SK-N-SH (cell line): Measurements from ENCODE around the gene IL17D. TPM values are rescaled to one million over a fixed set of nuclear protein-coding genes. Genes with fewer than 3 reads are reported as not detected.

Source experiments
- CTCF ChIA-PET: fragments of 300-600, 350-600 bp; formaldehyde crosslinking; extraction: SDS; loops from one replicate; lab custom pipeline; 2021; lab: Yijun Ruan, JAX
- POLR2A ChIA-PET: fragments of 350-600 bp; sonication (Branson Sonifier 250); formaldehyde crosslinking; extraction: SDS; loops from one replicate; lab custom pipeline; 2020; ENCODE audit warnings: antibody characterized with exemption, inconsistent platforms; lab: Yijun Ruan, JAX
- DNase-seq: peaks from one replicate; pipeline ENCODE4 v3.0.0; 2012
- H2AFZ ChIP-seq: fragments of 200-600 bp; sonication (generic); 2 replicates; pipeline ENCODE4 v1.8.1; 2016; ENCODE audit warnings: antibody characterized with exemption, mild to moderate bottlenecking, low read depth
- H3F3A ChIP-seq: fragments of 200-600 bp; sonication (generic); replicated peaks from 2 replicates; pipeline ENCODE3; 2016; ENCODE audit warnings: antibody characterized with exemption, mild to moderate bottlenecking; ENCODE audit not compliant: insufficient read depth
- H3K27ac ChIP-seq, 2 experiments: fragments of 200-500 bp in 1 of 2; fragments of 200-600 bp in 1 of 2; sonication (Bioruptor generic) in 1 of 2; sonication (generic), shearing (Covaris generic) in 1 of 2; 2 replicates each; pipeline versions ENCODE4 v1.5.1 to v1.6.1; 2014 to 2016; ENCODE audit warnings: low read depth in 2 of 2, inconsistent platforms in 1 of 2, low read length in 1 of 2, mild to moderate bottlenecking in 1 of 2, mixed read lengths in 1 of 2
- H3K27me3 ChIP-seq: fragments of 200-600 bp; sonication (generic), shearing (Covaris generic); 2 replicates; pipeline ENCODE4 v1.6.1; 2016; ENCODE audit warnings: mixed run types; ENCODE audit not compliant: insufficient read depth
- H3K36me3 ChIP-seq, 2 experiments: fragments of 200-500 bp in 1 of 2; fragments of 200-600 bp in 1 of 2; sonication (Bioruptor generic) in 1 of 2; sonication (generic) in 1 of 2; replicated peaks in 1 of 2; 2 replicates each; pipeline versions ENCODE3 to v1.5.1; 2014 to 2016; ENCODE audit warnings: low read length in 1 of 2, mild to moderate bottlenecking in 1 of 2; ENCODE audit not compliant: insufficient read depth in 2 of 2, control insufficient read depth in 1 of 2
- H3K4me1 ChIP-seq, 2 experiments: fragments of 200-500 bp in 1 of 2; fragments of 200-600 bp in 1 of 2; sonication (Bioruptor generic) in 1 of 2; sonication (generic), shearing (Covaris generic) in 1 of 2; 2 replicates each; pipeline versions ENCODE4 v1.5.1 to v1.6.1; 2014 to 2016; ENCODE audit warnings: low read depth in 1 of 2, low read length in 1 of 2, mixed run types in 1 of 2; ENCODE audit not compliant: insufficient read depth in 2 of 2, control insufficient read depth in 1 of 2
- H3K4me2 ChIP-seq: fragments of 200-600 bp; sonication (generic), shearing (Covaris generic); 2 replicates; pipeline ENCODE4 v1.6.1; 2017; ENCODE audit warnings: mixed run types
- H3K4me3 ChIP-seq, 2 experiments: fragments of 200-500 bp in 1 of 2; fragments of 200-600 bp in 1 of 2; sonication (Bioruptor generic) in 1 of 2; sonication (generic), shearing (Covaris generic) in 1 of 2; 2 replicates each; pipeline versions ENCODE4 v1.5.1 to v1.8.1; 2014 to 2016; ENCODE audit warnings: low read depth in 2 of 2, inconsistent platforms in 1 of 2, low read length in 1 of 2, mild to moderate bottlenecking in 1 of 2, mixed read lengths in 1 of 2, moderate library complexity in 1 of 2
- H3K79me2 ChIP-seq: fragments of 200-600 bp; sonication (generic); 2 replicates; pipeline ENCODE4 v1.8.1; 2017; ENCODE audit warnings: mild to moderate bottlenecking; ENCODE audit not compliant: insufficient read depth
- H3K9ac ChIP-seq: fragments of 200-600 bp; sonication (generic); 2 replicates; pipeline ENCODE4 v1.6.1; 2017; ENCODE audit warnings: mixed run types
- H3K9me2 ChIP-seq: fragments of 200-600 bp; sonication (generic); 2 replicates; pipeline ENCODE4 v1.6.1; 2017; ENCODE audit warnings: mixed run types
- H3K9me3 ChIP-seq: fragments of 200-600 bp; sonication (generic); 2 replicates; pipeline ENCODE4 v1.6.1; 2017; ENCODE audit warnings: mixed run types, mild to moderate bottlenecking, moderate library complexity
- H4K20me1 ChIP-seq: fragments of 200-600 bp; sonication (generic); 2 replicates; pipeline ENCODE4 v1.6.1; 2017; ENCODE audit warnings: mild to moderate bottlenecking, mixed run types; ENCODE audit not compliant: insufficient read depth
- FOXM1 ChIP-seq: IDR thresholded peaks from 2 replicates; pipeline ENCODE4 v1.4.0; 2012; ENCODE audit warnings: low read depth, mild to moderate bottlenecking
- GATA2 ChIP-seq: sonication (generic); formaldehyde crosslinking; IDR thresholded peaks from 2 replicates; pipeline ENCODE4 v1.5.0; 2020; ENCODE audit warnings: mild to moderate bottlenecking, missing genetic modification reagents
- JUND ChIP-seq: IDR thresholded peaks from 2 replicates; pipeline ENCODE4 v1.4.0; 2012
- MAX ChIP-seq: IDR thresholded peaks from 2 replicates; pipeline ENCODE4 v1.4.0; 2012; ENCODE audit warnings: low read depth
- MEF2A ChIP-seq: IDR thresholded peaks from 2 replicates; pipeline ENCODE4 v1.4.0; 2012; ENCODE audit warnings: low read depth, borderline replicate concordance
- NFIC ChIP-seq: IDR thresholded peaks from 2 replicates; pipeline ENCODE4 v1.4.0; 2012; ENCODE audit warnings: borderline replicate concordance
- NRF1 ChIP-seq: IDR thresholded peaks from 2 replicates; pipeline ENCODE4 v1.6.1; 2012; ENCODE audit warnings: low read depth, mild to moderate bottlenecking, low read length
- RAD21 ChIP-seq: IDR thresholded peaks from 2 replicates; pipeline ENCODE4 v1.6.1; 2012; ENCODE audit warnings: mild to moderate bottlenecking, low read length
- REST ChIP-seq: IDR thresholded peaks from 2 replicates; pipeline ENCODE4 v1.6.1; 2012; ENCODE audit warnings: mild to moderate bottlenecking, low read depth, low read length, moderate library complexity
- RXRA ChIP-seq: IDR thresholded peaks from 2 replicates; pipeline ENCODE4 v1.4.0; 2012; ENCODE audit warnings: low read depth, mild to moderate bottlenecking, borderline replicate concordance
- SMC3 ChIP-seq: IDR thresholded peaks from 2 replicates; pipeline ENCODE4 v1.6.1; 2012; ENCODE audit warnings: low read depth, low read length, improper control_type of control experiment
- TCF12 ChIP-seq: IDR thresholded peaks from 2 replicates; pipeline ENCODE4 v1.4.0; 2012
- TEAD4 ChIP-seq: IDR thresholded peaks from 2 replicates; pipeline ENCODE4 v1.4.0; 2012; ENCODE audit warnings: mild to moderate bottlenecking, borderline replicate concordance; ENCODE audit not compliant: insufficient read depth
- USF1 ChIP-seq: IDR thresholded peaks from 2 replicates; pipeline ENCODE4 v1.4.0; 2012; ENCODE audit warnings: low read depth, borderline replicate concordance
- YY1 ChIP-seq: IDR thresholded peaks from 2 replicates; pipeline ENCODE4 v1.4.0; 2012; ENCODE audit warnings: low read depth, mild to moderate bottlenecking
- WGBS: methylation state at CpG from one replicate; pipeline ENCODE4 v1.1.6; 2017; ENCODE audit warnings: low lambda C conversion rate; 5-methylcytosine and 5-hydroxymethylcytosine counted together
- polyA plus RNA-seq, 3 experiments: library from polyadenylated mRNA; depleted of rRNA; stranded (reverse); fragments of >200 nt; gene quantifications; 2 replicates each; pipeline ENCODE4 v1.2.3, GENCODE V29; 2012
- TF ChIP-seq, protein P1 (sequence below): IDR thresholded peaks from 2 replicates; pipeline ENCODE4 v1.4.0; 2012; ENCODE audit warnings: low read depth, borderline replicate concordance

IL17D gene
- polyA plus RNA-seq, 1 of the 3 experiments (the other 2 are of a cell fraction), result 2.3 TPM

DNA sequence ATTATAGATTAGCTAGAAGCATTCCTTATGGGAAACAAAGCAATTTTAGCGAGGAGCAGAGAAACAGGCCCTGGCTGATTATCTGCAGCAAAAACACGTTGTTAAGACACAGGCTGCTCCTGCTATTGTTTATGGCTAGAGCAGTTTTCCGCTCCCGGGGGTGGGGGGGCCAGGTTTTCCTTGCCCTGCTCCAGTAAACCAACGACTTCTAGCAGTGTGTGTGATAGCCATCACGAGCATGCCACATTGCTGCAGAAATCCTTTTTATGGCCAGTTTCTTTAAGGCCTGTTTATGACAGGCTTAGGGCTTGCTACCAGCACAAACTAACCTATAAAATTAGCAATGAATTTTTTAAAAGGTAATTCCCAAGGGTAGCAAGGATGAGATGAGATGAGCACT lies 18.4 kb upstream of the IL17D start:
- H3K9ac ChIP-seq, result no peak overlapping the region

More for the DNA sequence above, 18.4 kb upstream of the IL17D start:
- Histone ChIP-seq H3K27me3 (no peaks in the 10 kb centered on the region), H3K9me3 (no peaks in the 10 kb centered on the region), H3K79me2 (no peaks in the 10 kb centered on the region), H3K4me1 (no peaks in the 10 kb centered on the region), H3K4me3 (no peak overlapping the region), H2AFZ (no peak overlapping the region), H4K20me1 (no peaks in the 10 kb centered on the region), H3K4me2 (no peak overlapping the region), H3K9me2 (no peaks in the 10 kb centered on the region), H3K36me3 (no peaks in the 10 kb centered on the region), H3F3A (no peaks in the 10 kb centered on the region)
- ChIA-PET POLR2A (no interaction called here), CTCF (no interaction called here)
- 83% methylated on average over 6 of the region's 6 CpGs for WGBS
- DNase-seq, result no peak
- no peak for TF ChIP-seq MAX
- no peak for TF ChIP-seq NFIC
- TF ChIP-seq RXRA, result no peak
- TF ChIP-seq, protein P1, sequence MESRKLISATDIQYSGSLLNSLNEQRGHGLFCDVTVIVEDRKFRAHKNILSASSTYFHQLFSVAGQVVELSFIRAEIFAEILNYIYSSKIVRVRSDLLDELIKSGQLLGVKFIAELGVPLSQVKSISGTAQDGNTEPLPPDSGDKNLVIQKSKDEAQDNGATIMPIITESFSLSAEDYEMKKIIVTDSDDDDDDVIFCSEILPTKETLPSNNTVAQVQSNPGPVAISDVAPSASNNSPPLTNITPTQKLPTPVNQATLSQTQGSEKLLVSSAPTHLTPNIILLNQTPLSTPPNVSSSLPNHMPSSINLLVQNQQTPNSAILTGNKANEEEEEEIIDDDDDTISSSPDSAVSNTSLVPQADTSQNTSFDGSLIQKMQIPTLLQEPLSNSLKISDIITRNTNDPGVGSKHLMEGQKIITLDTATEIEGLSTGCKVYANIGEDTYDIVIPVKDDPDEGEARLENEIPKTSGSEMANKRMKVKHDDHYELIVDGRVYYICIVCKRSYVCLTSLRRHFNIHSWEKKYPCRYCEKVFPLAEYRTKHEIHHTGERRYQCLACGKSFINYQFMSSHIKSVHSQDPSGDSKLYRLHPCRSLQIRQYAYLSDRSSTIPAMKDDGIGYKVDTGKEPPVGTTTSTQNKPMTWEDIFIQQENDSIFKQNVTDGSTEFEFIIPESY, result no peak
- no peak for TF ChIP-seq YY1
- no peak for TF ChIP-seq REST
- no peak for TF ChIP-seq NRF1
- TF ChIP-seq SMC3, result no peak
- no peak for TF ChIP-seq GATA2 (CRISPR knock-in tag)
- no peak for TF ChIP-seq RAD21
- TF ChIP-seq USF1, result no peak
- TF ChIP-seq MEF2A, result no peak
- TF ChIP-seq FOXM1, result no peak
- TF ChIP-seq TEAD4, result no peak
- TF ChIP-seq JUND, result no peak
- TF ChIP-seq TCF12, result no peak
- TF ChIP-seq, all 33 proteins: peak for 0
- no peak overlapping the region for H3K27ac ChIP-seq
